Neutrophil (primary cell): ENCODE data around the gene DLG5.

Experiments used
- H3K27ac ChIP-seq: fragments of 200-600 bp; sonication (generic); 2 replicates; pipeline ENCODE4 v1.5.1; 2016; ENCODE audit warnings: mild to moderate bottlenecking, moderate library complexity
- H3K27me3 ChIP-seq: fragments of 200-600 bp; sonication (generic); 2 replicates; pipeline ENCODE4 v1.6.0; 2016; ENCODE audit warnings: mild to moderate bottlenecking
- H3K36me3 ChIP-seq: fragments of 200-600 bp; sonication (generic); 2 replicates; pipeline ENCODE4 v1.5.1; 2017
- H3K4me1 ChIP-seq, 2 experiments: fragments of 200-600 bp in 1 of 2; sonication (generic) in 1 of 2; 1 replicate in 1 of 2; 2 replicates in 1 of 2; pipeline versions ENCODE4 v1.5.1 to v1.6.1; 2013 to 2016; ENCODE audit warnings: low read depth in 1 of 2, low read length in 1 of 2, mild to moderate bottlenecking in 1 of 2, moderate library complexity in 1 of 2; ENCODE audit not compliant: control insufficient read depth in 1 of 2, insufficient read depth in 1 of 2
- H3K4me3 ChIP-seq, 2 experiments: fragments of 200-600 bp in 1 of 2; sonication (generic) in 1 of 2; 1 replicate in 1 of 2; 2 replicates in 1 of 2; pipeline ENCODE4 v1.5.1; 2013 to 2016; ENCODE audit warnings: low read depth in 1 of 2, low read length in 1 of 2, mild to moderate bottlenecking in 1 of 2, moderate library complexity in 1 of 2
- H3K9me3 ChIP-seq: fragments of 200-600 bp; sonication (generic); 2 replicates; pipeline ENCODE4 v1.5.1; 2016
- TF ChIP-seq, protein P1 (sequence below): fragments of 200-600 bp; sonication (generic); IDR thresholded peaks from 2 replicates; pipeline ENCODE4 v1.5.1; 2016; ENCODE audit warnings: antibody characterized with exemption

The DLG5 gene

DNA sequence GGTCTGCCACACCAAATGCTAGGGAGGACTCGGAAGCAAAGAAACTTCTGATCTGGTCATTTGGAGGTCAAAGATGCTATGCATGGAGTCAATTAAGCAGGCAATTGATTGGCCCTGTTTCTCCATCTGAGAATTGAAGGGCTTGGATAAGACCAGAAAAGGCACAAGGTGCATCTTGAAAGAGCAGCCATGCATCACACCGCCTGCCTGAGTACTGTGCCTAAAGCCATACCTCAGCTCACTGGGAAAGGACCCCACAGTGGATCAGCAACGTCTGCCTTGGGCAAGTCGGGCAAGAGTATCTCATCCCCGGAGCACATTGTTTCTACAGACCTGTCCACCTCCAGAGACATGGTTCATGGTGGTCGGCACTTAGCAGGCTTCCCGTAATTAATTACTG, 42.4 kb downstream of the DLG5 start:
- Histone ChIP-seq H3K9me3 (no peaks in the 10 kb centered on the region), H3K4me3 (no peak overlapping the region), H3K36me3 (no peaks in the 10 kb centered on the region), H3K27ac (no peak overlapping the region), H3K27me3 (no peaks in the 10 kb centered on the region), H3K4me1 (no peaks in the 10 kb centered on the region)
- TF ChIP-seq, protein P1, sequence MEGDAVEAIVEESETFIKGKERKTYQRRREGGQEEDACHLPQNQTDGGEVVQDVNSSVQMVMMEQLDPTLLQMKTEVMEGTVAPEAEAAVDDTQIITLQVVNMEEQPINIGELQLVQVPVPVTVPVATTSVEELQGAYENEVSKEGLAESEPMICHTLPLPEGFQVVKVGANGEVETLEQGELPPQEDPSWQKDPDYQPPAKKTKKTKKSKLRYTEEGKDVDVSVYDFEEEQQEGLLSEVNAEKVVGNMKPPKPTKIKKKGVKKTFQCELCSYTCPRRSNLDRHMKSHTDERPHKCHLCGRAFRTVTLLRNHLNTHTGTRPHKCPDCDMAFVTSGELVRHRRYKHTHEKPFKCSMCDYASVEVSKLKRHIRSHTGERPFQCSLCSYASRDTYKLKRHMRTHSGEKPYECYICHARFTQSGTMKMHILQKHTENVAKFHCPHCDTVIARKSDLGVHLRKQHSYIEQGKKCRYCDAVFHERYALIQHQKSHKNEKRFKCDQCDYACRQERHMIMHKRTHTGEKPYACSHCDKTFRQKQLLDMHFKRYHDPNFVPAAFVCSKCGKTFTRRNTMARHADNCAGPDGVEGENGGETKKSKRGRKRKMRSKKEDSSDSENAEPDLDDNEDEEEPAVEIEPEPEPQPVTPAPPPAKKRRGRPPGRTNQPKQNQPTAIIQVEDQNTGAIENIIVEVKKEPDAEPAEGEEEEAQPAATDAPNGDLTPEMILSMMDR: no peak

DNA sequence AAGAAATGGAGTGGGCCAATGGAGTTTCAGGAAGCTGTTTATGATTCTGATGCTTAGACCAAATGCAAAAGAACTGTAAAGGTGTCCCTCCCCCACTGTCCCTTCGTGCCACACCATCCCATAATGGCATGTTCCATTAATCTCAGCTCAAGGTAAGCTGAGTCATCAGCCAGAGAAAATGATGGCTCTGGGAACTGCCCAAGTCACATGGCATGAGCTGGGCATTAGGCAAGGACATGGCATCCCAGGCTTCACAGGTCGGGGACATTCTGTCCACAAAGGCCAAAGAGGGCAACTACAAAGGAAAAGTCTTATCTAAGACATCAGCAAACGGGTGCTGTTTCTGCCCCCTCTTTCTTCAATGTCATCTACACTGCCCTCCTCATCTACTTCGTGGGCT, 44.9 kb downstream of the DLG5 start:
- Histone ChIP-seq H3K4me3 (no peak overlapping the region), H3K4me1 (no peaks in the 10 kb centered on the region), H3K27me3 (peaks cover 24% of the 10 kb centered on the region), H3K27ac (no peak overlapping the region), H3K9me3 (no peaks in the 10 kb centered on the region), H3K36me3 (no peaks in the 10 kb centered on the region)
- TF ChIP-seq, protein P1: no peak

DNA sequence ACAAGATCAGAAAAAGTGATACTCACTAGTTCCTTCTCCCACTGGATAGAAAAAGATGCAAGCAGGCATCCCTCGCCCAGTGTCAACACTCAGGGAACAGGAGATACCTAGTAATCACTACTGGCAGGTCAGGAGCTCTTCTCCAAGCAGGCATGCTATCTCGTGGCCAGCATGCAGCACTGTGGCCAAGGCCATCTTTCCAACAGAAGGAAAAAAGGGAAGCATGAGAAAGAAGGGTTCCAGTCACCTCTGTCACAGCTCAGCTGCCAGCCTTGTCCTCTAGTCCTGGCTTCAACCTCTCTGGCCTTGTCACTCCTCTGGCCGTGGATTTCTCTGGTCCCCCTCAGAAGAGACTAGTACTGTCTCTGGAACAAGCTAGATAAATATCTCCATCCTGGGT, 45.3 kb downstream of the DLG5 start:
- Histone ChIP-seq H3K36me3 (no peaks in the 10 kb centered on the region), H3K9me3 (no peaks in the 10 kb centered on the region), H3K4me1 (no peaks in the 10 kb centered on the region), H3K27ac (no peak overlapping the region), H3K4me3 (no peak overlapping the region), H3K27me3 (peaks cover 24% of the 10 kb centered on the region)
- TF ChIP-seq, protein P1: no peak

DNA sequence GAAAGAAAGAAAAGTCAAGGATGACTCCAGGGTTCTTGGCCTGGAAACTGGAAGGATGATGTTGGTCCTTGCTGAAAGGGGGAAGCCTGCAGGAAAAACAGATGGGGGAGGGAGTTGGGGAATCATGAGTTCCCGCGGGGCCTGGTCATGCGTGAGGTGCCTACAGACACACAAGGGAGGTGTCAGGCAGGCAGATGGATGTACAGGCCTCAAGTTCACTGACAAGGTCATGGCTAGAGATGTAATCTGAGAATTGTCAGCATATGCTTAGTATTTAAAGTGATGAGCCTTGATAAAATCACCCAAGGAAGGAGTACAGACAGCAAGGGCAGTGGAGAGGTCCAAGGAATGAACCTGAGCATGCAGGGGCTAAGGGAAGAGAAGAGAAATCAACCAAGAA, 46.8 kb downstream of the DLG5 start:
- Histone ChIP-seq H3K4me3 (no peak overlapping the region), H3K36me3 (no peaks in the 10 kb centered on the region), H3K27me3 (peaks cover 24% of the 10 kb centered on the region), H3K9me3 (no peaks in the 10 kb centered on the region), H3K4me1 (no peaks in the 10 kb centered on the region), H3K27ac (no peak overlapping the region)
- TF ChIP-seq, protein P1: no peak

DNA sequence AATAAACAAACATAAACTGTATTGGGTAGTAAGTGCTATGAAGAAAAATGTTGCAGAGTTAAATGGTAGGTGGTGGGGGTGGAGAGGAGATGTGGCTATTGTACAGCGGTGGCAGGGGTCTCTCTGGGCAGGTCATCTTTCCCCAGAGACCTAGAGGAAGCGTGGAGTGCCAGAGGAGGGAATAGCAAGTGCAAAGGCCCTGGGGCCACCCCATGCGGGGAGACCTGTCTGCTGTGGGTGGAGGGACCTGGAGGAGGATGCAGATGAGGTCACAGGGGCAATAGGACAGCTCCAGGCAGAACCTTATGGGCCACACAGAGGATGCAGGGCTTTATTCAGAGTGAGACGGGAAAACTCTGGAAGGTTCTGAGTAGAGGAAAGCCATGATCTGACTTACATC, 47.5 kb downstream of the DLG5 start:
- H3K27ac ChIP-seq: no peak overlapping the region
- H3K36me3 ChIP-seq: no peaks in the 10 kb centered on the region
- H3K9me3 ChIP-seq: no peaks in the 10 kb centered on the region
- TF ChIP-seq, protein P1: no peak
- no peak overlapping the region for H3K4me3 ChIP-seq
- peaks cover 24% of the 10 kb centered on the region for H3K27me3 ChIP-seq
- H3K4me1 ChIP-seq: no peaks in the 10 kb centered on the region
